Thyroid gland (tissue), 4 donors: ENCODE measurements around the gene ERICH6.

Experiments used
- CTCF ChIP-seq, 6 experiments: fragments of 200-600 bp in 3 of 6; fragments of 450-650 bp in 3 of 6; sonication (generic) in 3 of 6; IDR thresholded peaks; one replicate each; pipeline ENCODE4 v1.5.1; 2016 to 2019; ENCODE audit warnings: antibody characterized with exemption in 6 of 6, mild to moderate bottlenecking in 2 of 6, inconsistent platforms in 1 of 6, moderate library complexity in 1 of 6
- POLR2A ChIP-seq, 2 donors: fragments of 450-650 bp; IDR thresholded peaks; one replicate each; pipeline ENCODE4 v1.6.1; 2017; ENCODE audit warnings: antibody characterized with exemption in 2 of 2, mild to moderate bottlenecking in 2 of 2, moderate library complexity in 1 of 2

GRCh38 chr3:150613034-150613433 lies 90.7 kb downstream of the ERICH6 start:
- no peak for TF ChIP-seq CTCF (IDR thresholded peaks at IDR 0.05)
- no peak for TF ChIP-seq POLR2A (IDR thresholded peaks at IDR 0.05)
